ENCODE results near the gene ANKRD10.

- no peak for TF ChIP-seq POLR2A (IDR thresholded peaks at IDR 0.05)
- TF ChIP-seq, protein P1, sequence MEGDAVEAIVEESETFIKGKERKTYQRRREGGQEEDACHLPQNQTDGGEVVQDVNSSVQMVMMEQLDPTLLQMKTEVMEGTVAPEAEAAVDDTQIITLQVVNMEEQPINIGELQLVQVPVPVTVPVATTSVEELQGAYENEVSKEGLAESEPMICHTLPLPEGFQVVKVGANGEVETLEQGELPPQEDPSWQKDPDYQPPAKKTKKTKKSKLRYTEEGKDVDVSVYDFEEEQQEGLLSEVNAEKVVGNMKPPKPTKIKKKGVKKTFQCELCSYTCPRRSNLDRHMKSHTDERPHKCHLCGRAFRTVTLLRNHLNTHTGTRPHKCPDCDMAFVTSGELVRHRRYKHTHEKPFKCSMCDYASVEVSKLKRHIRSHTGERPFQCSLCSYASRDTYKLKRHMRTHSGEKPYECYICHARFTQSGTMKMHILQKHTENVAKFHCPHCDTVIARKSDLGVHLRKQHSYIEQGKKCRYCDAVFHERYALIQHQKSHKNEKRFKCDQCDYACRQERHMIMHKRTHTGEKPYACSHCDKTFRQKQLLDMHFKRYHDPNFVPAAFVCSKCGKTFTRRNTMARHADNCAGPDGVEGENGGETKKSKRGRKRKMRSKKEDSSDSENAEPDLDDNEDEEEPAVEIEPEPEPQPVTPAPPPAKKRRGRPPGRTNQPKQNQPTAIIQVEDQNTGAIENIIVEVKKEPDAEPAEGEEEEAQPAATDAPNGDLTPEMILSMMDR (IDR thresholded peaks at IDR 0.05 in 4 of 5, conservative IDR thresholded peaks at IDR 0.05 in 1 of 5): no peak
Measured at GRCh38 chr13:110937511-110938285, 22.8 kb upstream of the ANKRD10 start.
